Muscle of back (tissue), 11 donors: ENCODE results near the gene GPR17. TPM values are rescaled to one million over a fixed set of nuclear protein-coding genes. Genes with fewer than 3 reads are reported as not detected.

Experiments used
- DNase-seq, 3 donors: peaks; one replicate each; pipeline versions ENCODE4 v3.0.0 to v3.0.0-alpha.2; 2013
- polyA plus RNA-seq, 10 donors: library from polyadenylated mRNA; unstranded; fragments of 120-200 nt; gene quantifications; one replicate each; pipeline ENCODE4 v1.2.1, GENCODE V29; 2013; ENCODE audit not compliant: insufficient read length in 10 of 10

Gene GPR17
- polyA plus RNA-seq, 10 donors, result 3.1 to 10.6 (median 4.1) TPM

DNA sequence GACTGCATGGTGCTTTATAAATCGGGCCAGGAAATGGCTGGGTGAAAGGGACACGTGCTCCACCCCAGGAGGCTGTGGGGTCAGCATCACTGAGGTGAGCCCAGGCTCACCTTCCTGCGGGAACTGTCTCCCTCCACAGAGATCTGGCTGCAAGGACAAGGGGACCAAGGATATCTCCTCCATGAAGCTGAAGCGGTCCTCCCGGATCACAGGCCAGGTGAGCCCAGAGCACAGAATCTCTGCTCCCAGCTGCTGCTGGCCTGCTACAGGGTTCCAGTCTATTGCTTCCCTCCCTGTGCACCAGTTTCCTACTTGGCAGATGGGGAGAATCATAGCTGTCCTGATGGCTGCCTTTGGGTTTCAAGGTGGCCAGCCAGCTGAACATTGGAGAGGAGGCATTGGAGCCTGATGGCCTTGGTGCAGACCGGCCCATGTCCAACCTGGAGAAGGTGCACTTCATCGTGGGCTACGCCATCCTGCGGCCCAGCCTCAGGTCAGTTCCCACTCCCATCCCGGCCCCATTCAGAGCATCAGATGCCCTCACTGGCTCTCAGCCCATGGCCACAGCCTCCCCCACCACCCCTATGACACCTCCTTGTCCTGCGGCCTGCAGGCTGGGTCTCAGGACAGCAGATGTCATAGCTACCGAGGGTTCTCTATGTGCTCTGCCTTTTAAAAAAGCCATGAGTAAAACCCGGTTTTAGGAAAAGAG, 33.7 kb upstream of the GPR17 start:
- DNase-seq, result no peak

GRCh38 chr2:127614246-127614645, 31.7 kb upstream of the GPR17 start:
- no peak for DNase-seq

DNA sequence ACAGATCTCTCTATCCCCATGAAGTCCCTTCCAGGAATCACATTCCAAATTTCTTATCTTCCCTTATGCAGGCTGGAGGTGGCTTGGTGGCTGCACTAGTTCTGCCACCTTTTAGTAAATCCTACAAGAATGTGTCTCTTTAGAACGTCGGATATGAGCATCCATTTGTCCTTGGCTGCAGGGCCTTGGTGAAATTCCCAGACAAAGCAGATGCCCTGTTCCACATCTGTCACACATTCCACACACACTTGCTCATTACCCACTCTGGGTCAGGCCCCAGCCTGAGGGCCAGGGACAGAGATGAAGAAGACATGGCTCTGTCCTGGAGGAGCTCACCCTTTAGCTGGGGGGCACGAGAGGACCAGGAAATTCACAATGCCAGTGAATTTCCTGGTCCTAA, 31.2 kb upstream of the GPR17 start:
- DNase-seq, result no peak

- DNase-seq, result no peak
Observed at GRCh38 chr2:127615511-127616166, 30.3 kb upstream of the GPR17 start.

DNA sequence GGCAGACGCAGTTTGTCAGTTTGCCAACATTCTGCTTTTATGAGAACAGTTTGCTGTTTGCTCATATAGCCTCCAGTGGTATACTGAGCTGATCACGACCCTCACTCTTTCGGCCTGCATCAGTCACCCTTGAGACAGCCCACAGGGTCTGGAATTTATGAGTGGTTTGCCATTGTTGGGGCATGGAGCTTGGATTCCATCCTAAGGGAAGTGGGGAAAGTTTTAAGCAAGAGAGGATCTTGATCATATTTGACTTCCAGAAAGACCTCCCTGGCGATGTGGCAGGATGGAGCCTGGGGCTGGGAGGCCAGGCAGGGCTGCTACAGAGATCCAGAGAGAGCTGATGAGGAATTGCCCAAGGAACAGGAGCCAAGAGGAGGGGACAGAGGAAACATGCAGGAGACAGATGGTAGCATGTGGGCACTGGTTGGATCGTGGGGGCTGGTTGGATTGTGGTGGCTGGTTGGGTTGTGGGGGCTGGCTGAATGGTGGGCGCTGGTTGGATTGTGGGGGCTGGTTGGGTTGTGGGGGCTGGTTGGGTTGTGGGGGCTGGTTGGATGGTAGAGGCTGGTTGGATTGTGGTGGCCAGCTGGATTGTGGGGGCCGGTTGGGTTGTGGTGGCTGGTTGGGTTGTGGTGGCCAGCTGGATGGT, 27.3 kb upstream of the GPR17 start:
- DNase-seq, result no peak

GRCh38 chr2:127619203-127619590, 26.8 kb upstream of the GPR17 start:
- DNase-seq, result no peak

DNA sequence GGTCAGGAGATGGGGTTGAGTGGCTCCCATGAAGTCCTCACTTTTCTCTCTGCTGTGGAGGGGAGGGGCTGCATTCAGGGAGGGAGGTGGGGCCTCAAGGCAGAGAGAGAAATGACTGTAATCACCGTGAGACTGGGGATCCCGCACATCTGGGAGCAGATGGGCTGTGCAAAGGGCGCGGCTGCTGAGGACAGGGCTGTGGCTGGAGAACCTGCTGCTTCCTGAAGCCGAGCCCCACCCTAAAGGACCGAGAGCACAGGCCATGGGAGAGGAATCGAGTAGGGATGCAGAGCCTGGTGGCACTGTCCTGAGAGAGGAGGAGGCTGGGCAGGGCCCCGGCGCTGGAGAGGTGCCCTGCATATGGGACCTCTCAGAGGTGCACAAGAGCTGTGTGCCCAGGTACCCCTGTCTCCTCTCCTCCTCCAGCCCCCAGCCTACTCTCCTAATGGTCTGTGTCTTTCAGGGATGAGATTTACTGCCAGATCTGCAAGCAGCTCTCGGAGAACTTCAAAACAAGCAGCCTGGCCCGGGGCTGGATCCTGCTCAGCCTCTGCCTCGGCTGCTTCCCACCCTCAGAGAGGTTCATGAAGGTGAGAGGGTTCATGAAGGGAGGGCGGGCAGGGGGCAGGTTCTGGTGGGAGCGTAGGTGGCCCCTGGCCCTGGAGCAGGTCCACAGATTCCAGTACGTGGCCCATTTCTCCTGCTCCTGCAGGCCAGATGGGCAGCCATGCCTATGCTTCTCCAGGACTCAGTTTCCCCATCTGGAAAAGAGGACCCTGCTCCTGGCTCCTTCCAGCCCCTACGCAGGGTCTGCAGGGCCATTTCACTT, 25.9 kb upstream of the GPR17 start:
- DNase-seq, result no peak

GRCh38 chr2:127620866-127621265, 25.1 kb upstream of the GPR17 start:
- no peak for DNase-seq

DNA sequence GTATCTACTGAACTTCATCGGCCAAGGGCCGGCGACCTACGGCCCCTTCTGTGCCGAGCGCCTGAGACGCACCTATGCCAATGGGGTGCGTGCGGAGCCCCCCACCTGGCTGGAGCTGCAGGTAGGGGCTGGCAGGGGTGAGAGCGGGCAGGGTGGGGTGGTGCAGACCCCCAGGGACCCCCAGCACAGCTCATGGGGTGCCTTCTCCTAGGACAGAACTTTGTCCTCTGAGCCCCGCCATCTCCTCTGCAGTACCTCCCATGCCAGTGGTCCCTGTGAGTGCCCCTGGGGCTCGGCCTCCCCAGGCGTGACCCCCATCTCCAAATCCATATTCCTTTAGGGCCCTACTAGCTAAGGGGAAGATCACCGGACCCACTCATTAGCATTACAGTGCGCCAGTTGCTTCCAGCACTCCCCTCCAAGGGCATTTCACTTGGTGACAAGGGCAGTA, 23.9 kb upstream of the GPR17 start:
- DNase-seq, result no peak

DNA sequence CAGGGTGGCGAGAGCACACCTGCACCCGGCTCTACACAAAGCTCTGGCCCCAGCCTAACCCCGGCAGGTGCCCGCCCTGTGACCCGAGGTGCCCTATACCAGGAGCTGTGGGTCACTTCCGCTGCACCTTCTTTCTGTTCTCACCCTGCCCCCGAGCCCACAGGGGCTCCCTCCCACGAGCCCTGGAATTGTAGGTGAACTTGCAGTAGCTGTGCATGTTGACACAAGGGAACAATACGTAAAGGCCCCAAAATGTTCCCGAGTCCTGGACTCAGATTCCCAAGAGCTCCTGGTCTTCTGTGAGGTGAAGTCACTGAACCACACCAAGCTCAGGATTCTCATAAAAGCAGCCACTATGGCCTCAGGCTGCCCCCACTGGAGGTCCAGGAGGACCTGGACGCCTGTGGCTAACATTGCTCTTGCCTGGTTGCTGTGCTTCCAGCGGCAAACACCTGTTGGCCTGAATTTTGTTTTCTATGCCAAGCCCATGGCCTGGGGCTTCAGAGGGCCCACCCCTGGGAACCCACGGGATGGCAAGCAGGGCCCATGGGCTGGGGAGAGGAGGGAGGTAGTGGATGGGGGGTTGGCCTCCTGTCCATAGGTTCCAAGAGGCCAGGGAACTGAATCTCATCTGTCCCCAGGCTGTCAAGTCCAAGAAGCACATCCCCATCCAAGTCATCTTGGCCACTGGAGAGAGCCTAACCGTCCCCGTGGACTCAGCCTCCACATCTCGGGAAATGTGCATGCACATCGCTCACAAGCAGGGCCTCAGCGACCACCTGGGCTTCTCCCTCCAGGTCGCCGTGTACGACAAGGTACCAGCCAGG, 23.2 kb upstream of the GPR17 start:
- DNase-seq, result no peak

- DNase-seq, result no peak
Observed at GRCh38 chr2:127623388-127624319, 22.3 kb upstream of the GPR17 start.

- no peak for DNase-seq
Observed at GRCh38 chr2:127624320-127624755, 21.6 kb upstream of the GPR17 start.

GRCh38 chr2:127624756-127625571, 21.0 kb upstream of the GPR17 start:
- DNase-seq, result no peak

- DNase-seq, result no peak
Observed at GRCh38 chr2:127625572-127625951, 20.4 kb upstream of the GPR17 start.

- DNase-seq, result no peak
Observed at GRCh38 chr2:127626175-127626574, 19.8 kb upstream of the GPR17 start.

DNA sequence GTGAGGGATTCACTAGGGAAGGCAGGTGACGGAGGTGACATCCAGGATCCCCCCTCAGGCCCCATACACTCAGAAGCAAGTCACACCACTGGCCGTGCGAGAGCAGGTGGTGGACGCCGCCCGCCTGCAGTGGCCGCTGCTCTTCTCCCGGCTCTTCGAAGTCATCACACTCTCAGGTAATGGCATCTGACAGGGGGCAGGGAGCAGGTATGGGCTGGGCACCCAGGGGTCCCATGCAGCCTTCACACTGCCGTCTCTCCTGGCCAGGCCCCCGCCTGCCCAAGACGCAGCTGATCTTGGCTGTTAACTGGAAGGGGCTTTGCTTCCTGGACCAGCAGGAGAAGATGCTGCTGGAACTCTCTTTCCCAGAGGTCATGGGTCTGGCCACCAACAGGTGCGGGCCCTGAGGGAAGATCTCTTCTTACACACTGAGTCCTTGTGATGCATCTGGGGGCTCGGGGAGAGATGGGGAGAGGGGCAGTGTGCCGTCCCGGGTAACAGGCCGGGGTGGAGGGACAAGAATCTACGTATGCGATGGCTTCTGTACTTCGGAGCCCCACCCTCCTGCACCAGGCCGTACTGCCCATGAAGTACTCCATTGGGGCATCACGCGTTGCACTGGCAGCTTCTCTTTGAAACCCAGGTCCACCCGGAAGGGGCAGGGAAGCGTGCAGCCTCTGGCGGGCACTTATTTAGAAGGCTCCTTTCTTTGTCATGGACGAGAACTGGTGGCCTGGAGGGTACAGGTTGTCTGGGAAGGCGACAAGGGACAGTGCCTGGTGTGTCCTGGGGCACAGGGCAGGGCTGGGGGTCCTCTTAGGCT, 18.8 kb upstream of the GPR17 start:
- DNase-seq, result no peak

- DNase-seq, result no peak
Observed at GRCh38 chr2:127627740-127628571, 18.0 kb upstream of the GPR17 start.
